Measurements from ENCODE around the gene SRMS.

GRCh38 chr20:63578224-63579016 lies 30.9 kb upstream of the SRMS start:
- TF ChIP-seq EZH2 (IDR thresholded peaks at IDR 0.05) (no peak), POLR2AphosphoS5 (IDR thresholded peaks at IDR 0.05; ENCODE audit: borderline replicate concordance, low read depth, low read length) (no peak)
